Stimulated activated CD4-positive, alpha-beta T cell treated with anti-CD3 and anti-CD28 coated beads, Interleukin-15, amount 100 ng/mL, for 24 hours (primary cell): ENCODE data around the gene LGALS13.

Experiments used
- DNase-seq: peaks from one replicate; pipeline ENCODE4 v3.0.0-alpha.2; 2020

Gene LGALS13, protein sequence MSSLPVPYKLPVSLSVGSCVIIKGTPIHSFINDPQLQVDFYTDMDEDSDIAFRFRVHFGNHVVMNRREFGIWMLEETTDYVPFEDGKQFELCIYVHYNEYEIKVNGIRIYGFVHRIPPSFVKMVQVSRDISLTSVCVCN

DNA sequence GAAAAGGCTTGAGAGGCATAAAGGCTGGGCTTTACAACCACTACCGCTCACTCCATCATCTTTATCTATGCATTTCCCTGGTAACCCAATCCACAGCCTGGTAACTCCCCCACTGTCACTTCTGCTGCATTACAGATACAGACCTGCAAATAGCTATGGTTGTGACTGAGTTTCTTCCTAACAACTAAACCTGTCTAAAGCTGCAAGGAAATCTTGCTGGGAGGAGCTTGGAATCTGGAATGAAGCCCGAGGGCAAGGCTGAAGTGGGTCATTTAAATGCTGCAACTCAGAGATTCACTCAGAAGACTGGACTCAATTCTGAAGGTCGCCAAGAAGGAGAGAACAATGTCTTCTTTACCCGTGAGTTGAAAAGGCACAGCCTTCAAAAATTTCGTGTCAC is at the start of gene LGALS13:
Gene LGALS13, plus strand, starts transcription at position 301 of the 400 bp plus-strand sequence. Its CDS starts 45 bp downstream, at position 346.
- DNase-seq, result no peak

DNA sequence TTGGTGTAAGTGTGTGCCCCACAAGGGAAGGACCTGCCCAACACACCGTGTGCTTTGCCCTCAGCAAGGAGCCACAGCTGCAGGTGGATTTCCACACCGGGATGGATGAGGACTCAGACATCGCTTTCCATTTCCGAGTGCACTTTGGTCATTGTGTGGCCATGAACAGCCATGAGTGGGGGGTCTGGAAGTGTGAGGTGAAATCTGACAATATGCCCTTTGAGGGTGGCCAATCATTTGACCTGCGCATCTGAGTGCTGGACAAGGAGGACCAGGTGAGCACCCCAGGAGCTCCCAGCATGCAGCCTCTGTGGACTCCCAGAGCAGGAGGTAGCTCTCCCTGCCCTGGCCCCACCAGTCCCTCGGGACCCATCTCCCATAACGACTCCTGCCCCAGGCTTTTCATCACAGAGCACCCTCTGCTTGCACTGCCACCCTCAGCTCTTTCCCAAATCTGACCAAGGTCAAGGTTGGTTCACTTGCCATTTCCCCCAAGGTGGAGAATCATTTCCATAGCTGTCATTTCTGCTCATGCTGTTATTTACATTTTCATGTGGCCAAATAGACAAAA is 49.2 kb upstream of the LGALS13 start:
- DNase-seq, result no peak

DNA sequence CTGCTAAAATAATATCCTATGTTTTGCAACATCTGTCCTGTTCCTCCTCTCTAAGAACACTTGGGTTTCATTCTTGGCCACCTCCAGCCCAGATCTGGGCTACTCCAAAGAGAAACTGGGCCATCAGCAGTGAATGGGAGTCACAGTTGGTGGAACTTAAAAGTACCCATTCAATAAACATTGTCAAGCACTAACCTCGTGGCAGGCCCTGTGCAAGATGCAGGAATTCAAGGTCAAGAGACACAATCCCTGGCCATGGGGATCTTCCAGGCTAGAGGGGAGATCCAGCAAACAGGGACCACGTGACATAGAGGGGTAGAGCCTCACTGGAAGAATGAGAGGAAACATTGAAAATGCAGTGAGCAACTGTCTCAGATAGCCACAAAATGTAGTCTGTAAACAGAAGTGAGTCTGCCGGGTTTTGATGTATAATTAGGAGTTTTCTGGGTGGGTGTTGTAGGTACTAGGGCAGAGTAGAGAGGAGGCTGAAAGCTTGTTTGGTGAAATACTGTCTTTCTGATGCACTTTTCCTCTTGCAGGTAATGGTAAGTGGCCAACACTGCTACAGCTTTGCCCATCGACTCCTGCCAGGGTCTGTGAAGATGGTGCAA is 47.5 kb upstream of the LGALS13 start:
- no peak for DNase-seq

DNA sequence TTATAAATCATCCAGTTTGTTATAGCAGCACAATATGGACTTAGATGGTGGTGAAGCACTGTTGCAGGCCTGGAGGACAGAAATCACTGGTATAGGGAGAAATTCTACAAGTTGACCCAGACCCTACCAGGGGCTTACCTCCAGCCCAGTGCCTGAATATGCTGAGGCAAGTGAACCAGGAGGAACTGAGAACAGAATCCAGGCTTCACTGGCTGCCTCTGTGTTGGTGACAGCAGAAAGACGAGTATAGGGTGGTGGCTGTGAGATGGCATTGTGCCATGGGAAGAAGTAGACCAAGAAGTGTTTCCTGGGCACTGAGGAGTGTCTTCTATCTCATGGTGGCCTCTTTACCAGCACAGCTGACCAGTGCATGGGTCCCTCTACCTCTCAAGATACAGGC is 46.4 kb upstream of the LGALS13 start:
- no peak for DNase-seq

DNA sequence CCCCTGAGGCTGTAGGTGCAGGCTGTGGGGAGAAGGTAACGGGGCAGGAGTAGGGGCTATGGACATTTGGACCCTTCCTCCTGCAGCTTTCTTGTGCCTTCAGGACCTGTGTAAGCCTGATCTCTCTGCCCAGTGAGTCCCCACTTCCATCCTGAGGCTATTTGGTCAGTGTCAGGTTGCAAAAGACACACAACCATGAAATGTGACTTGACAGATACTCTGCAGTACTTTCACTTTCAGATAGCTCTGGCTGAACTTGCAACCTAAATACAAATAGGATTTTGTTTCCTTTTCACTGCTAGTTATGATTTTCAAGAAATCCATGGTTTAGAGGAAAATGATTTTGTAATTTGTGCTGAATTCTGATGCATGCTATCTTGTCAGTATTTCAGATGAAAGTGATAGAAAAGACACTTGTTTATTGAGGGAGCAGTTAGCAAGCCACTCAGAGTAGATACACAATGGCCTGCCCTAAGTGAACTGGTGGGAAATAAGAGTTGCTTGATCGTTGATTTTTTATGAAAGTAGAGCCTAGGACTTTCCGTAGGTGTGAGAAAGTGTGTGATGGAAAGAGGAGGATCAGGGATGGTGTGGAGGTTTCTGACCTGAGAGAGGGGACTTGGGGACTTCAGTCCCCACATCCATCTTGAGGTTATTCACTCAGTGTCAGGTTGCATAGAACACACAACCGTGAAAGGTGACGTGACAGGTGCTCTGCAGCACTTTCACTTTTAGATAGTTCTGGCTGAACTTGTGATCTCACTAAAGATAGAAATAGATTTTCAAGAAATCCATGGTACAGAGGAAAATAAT is 44.3 kb upstream of the LGALS13 start:
- DNase-seq, result peak; percentile 28

DNA sequence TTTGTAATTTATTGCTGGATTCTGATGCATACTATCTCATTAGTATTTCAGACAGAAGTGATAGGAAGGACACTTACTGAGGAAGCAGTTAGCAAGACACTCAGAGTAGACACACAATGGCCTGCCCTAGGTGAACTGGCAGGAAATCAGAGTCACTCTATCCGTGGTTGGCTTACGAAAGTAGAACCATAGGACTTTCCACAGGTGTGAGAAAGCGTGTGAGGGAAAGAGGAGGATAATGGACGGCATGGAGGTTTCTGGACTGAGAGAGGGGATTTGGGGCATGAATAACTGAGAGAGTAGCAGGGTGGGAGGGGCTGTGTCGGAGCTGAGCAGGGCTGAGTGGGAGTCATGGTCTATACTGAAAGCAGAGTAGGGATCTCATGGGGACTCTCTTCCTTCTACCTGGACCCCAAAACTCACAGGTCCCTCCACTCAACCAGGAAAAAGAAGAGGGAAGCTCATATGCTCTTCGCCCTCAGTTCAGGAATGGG is 43.7 kb upstream of the LGALS13 start:
- peak; percentile 15 for DNase-seq

DNA sequence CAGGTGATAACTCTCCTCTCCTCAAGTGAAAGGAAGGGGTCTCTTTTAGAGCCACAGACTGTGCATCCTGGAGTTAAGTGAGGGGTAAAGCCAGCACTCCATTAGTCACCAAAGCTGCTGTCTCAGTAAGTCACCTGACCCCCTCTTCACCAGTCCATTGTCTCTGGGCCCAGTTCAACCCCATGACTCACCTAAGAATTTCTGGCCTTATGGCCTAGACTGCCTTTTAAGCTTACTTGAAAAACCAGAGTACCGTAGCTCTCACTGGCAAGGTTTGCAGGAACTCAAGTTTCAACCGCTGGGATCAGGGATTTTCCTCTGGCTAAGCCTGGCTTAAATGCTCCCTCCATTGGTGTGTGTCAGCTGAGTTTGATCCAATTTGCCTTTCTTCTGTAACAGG is 38.9 kb upstream of the LGALS13 start:
- DNase-seq, result no peak

DNA sequence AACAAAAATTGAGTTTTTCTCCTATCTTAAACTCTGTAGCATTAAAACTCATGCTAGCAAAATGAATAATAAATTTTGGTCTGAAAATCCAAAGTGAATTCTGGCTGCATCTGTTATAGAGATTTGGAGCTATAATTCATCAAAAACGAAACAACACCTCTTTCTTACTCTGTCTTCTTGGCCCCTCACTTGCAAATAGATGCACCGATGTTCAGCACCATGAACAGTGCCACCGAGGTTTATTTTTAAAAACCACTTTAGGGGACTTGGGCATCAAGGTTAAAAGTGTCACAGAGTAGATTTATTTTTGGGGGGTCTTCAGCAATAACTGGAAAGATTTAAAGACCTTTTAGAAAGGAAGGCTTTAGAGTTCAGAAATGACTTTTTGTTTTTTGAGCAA is 36.3 kb upstream of the LGALS13 start:
- no peak for DNase-seq

DNA sequence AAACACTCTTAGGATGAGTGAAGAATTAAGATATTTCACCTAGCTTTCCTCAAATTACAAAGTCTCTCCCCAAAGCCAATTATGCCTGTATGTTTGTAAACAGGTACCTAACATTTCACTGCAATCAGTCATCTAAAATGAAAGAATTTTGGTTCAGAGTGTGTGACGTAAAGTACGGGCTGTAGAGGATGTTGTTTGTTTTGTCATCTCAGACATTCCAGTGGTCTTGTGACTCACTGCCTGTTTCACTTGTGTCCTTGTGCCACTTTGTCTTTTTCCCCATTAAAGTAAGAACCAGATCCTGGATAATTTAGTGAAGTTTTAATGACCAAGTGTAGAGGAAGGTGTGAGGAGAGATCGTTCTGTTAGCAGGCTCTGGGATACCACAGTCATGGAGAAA is 33.7 kb upstream of the LGALS13 start:
- DNase-seq, result no peak

DNA sequence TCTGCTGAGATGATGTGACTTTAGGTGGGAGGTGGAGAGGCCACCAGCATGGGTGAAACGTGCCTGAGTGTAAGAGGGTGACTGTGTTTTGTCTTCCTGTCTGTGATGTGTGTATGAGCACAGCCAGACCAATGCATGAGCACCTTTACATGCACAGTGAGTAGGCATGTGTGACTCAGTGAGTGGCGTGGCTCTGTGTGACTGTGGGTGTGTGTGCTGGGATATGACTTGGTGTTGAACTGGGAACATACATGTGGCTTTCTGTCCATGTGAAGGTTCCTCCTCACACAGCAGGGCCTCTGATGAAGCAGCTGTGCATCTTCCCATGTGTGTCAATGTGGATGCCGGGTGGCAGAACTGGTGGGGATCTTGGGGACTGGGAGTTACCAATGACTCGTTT is 19.9 kb upstream of the LGALS13 start:
- peak; percentile 60 for DNase-seq

DNA sequence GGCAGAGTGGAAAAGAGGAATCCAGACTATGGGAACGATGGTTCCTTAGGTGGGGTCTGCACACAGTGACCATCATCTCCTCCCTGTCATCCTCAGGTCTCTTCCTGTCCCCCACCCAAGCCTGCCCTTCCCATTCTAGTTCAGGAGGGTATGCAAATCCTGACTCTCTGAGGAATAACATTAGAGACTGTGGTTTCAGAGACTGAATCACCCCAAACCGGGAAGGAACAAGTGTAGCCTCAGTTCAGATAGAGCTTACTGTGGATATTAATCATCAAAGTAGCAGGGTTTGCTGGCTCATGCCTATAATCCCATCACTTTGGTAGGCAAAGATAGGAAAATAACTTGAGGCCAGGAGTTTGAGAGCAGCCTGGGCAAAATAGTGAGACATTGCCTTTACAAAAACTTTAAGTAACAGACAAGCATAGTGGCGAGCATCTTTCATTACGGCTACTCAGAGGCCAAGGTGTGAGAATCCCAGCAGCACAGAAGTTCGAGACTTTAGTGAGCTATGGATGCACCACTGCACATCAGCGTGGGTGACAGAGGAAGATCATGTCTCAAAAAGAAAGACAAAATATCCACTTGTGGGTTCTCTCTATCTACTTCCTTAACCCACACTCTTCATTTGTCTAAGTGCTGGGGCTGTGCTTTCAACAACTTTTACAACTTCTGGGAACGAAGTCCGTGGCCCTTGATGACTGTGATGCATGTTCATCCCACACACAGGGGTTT is 19.3 kb upstream of the LGALS13 start:
- DNase-seq, result peak; percentile 29

DNA sequence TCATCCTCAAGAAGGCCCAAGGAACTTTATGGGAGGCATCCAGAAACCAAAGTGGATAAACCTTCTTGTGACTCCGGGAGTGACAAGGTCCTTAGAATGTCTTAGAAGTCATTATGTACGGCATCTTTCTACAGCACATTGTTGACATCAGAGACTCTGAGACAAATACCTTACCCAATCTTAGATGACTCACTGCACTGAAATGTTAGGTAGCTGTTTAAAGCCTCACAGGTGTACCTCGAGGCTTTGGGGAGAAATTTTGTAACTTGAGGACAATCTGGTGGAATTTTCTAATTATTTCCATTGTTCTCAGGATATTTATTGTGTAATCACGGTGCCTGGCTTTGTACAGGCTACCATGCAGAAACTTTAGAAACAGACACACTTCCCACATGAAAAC is 14.8 kb upstream of the LGALS13 start:
- DNase-seq, result no peak

DNA sequence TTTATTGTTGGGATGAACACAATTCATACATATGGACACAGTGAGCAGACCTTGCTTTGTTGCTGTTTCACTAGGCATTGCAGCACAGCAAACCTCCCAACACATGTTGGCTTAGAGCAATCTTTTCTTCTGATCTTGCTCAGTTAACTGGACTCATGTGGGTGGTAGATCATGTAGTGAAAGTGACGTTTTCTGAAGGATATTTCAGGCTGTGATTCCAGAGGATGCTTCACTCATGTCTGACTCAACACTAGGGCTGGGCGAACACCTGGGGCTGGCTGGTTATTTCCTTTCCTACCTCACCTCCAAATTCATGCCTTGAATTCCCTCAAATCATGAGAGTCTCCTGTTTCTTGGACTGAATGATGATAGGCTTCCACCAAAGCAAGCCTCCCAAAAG is 14.3 kb upstream of the LGALS13 start:
- no peak for DNase-seq

DNA sequence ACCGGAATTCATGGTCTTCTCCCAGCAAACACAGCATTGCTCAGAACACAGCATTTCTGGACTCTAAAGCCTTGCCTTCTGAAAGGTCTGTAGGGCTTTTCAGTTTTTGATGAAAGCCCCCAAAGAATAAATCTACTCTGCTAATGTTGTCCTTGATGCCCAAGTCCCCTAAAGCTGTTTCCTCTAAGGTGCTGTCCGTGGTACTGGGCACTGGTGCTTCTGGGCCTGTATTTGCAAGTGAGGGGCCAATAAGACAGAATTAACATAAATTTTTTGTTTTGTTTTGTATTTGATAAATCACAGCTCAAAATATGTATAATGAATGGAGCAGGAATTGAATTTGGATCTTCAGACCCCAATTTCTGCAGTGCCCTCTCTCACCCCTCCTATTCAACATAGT is 12.1 kb upstream of the LGALS13 start:
- no peak for DNase-seq

DNA sequence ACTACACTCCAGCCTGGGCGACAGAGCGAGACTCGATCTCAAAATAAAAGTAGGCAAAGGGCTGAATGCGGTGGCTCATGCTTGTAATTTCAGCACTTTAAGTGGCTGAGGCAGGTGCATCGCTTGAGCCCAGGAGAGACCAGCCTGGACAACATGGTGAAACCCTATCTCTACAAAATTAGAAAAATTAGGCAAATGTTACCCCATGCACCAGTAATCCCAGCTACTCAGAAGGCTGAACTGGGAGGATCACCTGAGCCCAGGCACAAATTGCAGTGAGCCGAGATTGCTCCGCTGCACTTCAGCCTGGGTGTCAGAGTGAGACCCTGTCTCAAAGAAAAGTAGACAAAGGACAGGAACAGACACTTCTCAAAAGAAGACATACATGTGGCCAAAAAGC is 9.9 kb upstream of the LGALS13 start:
- DNase-seq, result no peak

DNA sequence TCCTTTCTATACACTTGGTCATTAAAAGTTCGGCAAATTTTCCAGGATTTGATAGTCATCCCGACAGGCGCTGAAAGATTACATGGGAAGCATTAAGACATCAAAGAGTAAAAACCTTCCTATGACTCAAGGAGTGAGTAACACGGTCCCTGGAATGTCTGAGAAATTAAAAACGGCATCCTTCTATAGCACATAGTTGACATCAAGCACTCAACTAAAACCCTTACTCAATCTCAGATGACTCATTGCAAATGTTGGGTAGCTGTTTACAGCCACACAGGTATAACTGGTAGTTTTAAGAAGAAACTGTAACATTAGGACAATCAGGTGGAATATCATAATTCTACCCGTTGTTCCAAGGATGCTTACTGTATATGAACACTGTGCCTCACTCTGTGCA is 6.4 kb upstream of the LGALS13 start:
- no peak for DNase-seq

DNA sequence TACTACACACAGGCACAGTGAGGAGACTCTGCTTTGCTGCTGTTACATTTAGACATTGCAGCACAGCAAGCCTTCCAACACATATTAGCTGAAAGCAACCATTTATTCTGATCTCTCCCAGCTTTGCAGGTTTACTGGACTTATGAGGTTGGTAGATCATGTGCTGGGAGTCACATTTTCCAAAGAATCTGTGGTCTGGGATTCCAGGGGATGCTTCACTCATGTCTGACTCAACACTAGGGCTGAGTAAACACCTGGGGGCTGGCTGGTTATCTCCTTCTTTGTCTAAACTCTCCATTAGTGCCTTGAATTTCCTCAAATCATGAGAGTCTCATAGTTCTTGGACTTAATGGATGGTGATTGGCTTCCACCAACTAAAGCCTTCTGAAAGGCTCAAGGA is 5.4 kb upstream of the LGALS13 start:
- DNase-seq, result no peak

DNA sequence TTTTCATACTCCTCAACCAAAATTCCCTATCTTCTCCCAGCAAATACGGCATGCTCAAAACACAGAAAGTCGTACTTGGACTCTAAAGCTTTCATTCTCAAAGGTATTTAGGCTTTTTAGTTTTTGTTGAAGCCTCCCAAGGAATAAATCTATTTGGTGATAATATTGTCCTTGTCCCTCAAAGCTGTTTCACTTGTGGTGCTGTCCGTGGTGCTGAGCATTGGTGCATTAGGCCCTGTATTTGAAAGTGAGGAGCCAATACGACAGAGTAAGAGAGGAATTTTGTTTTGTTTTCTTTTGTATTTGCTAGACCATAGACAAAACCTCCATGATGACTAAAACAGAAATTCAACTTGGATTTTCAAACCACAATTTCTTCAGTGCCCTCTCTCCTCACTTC is 3.2 kb upstream of the LGALS13 start:
- peak; percentile 39 for DNase-seq

DNA sequence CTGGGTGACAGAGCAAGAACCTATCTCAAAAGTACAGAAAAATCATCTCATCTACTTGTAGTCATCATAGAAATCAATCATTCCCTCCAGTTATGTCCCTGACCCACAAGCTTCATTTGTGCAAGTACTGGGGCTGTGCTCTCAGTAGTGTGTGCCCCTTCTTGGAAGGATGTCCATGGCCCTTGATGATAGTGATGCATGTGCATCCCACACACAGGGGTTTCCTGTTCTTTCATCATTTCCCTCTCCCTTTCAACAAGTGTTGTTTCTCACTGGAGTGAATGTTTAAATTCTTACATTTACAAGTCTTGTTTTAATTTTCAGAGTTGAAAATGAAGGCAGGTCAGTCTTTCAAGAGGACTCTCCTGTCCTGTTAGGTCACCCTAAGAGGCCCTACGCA is 1.5 kb downstream of the LGALS13 start:
- no peak for DNase-seq

DNA sequence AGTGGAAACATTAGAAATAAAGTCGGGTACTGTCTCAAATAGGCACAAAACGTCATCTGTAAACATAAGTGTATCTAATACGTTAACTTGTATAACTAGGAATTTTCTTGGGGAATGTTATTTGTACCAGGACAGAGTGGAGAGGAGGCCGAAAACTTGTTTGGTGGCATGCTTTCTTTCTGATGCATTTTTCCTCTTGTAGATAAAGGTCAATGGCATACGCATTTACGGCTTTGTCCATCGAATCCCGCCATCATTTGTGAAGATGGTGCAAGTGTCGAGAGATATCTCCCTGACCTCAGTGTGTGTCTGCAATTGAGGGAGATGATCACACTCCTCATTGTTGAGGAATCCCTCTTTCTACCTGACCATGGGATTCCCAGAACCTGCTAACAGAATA is 4.7 kb downstream of the LGALS13 start:
- DNase-seq, result no peak

DNA sequence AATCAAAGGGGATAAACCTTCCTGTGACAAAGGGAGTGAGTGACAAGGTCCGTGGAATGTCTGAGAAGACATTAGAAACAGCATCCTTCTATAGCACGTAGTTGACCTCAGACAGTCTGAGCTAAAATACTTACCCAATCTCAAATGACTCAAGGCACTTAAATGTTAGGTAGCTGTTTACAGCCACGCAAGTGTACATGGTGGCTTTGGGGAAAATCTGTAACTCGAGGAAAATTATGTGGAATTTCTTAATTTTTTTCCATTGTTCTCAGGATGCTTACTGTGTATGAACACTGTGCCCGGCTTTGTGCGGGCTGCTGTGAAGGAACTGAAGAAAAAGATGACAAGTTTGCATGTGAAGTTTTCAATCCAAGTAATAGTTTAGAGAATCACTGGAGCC is 5.2 kb downstream of the LGALS13 start:
- no peak for DNase-seq

DNA sequence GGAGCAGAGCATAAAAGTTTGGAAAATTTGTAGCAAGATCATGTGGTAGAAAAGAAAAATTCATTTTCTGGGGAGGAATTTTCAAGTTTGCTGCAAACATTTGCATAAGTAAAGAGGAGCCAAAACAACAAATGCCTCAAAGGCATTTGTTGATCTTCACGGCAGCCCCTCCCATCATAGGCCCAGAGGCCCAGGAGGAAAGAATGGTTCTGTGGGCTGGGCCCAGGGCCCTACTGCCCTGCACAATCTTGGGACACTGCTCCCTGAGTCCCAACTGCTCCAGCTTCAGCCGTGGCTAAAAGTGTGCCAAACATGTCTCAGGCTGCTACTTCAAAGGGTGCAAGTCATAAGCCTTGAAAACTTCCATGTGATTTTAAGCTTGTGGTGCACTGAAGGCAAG is 11.3 kb downstream of the LGALS13 start:
- DNase-seq, result no peak

DNA sequence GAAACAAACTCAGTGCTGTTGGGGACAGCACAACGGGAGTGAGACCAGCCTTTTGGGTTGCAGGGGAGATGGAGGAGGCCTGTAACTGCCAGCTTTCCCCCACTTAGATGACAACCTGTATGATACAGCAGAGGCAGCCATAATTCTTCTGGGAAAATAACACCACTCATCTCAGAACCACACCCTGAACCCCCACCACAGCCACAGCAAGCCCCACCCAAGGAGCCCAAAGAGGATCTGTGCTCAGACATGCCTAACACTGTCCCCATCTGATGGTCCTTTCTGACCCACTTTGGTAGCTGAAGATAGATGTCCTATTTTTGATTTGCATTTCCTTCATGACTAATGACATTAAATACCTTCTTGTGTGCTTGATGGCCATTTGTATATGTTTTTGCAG is 15.4 kb downstream of the LGALS13 start:
- no peak for DNase-seq
